Endothelial cell of umbilical vein (primary cell): ENCODE results near the gene PTPRT. TPM values are rescaled to one million over a fixed set of nuclear protein-coding genes. Genes with fewer than 3 reads are reported as not detected.

Experiments used
- BruUV-seq: library from RNA; stranded (reverse); fragments of 400-500 nt; replicated peaks from 2 replicates; lab custom pipeline; 2021; lab: Mats Ljungman, UMichigan
- CTCF ChIA-PET: fragments of 300-600, 350-600 bp; sonication (Branson Sonifier 250); formaldehyde crosslinking; loops from one replicate; lab custom pipeline; 2021; ENCODE audit warnings: antibody characterized with exemption, inconsistent platforms; lab: Charles Lee
- POLR2A ChIA-PET: fragments of 300-600, 350-600 bp; sonication (Branson Sonifier 250); formaldehyde crosslinking; loops from one replicate; lab custom pipeline; 2021; ENCODE audit warnings: antibody characterized with exemption, inconsistent platforms; lab: Charles Lee
- DNase-seq: peaks from one replicate; pipeline ENCODE4 v3.0.0-alpha.2; 2011; ENCODE audit warnings: low read depth, low spot score
- FAIRE-seq: peaks from 2 replicates; lab custom pipeline; 2011; peaks lifted over from hg19 to GRCh38; lab: Jason Lieb, UNC
- H2AFZ ChIP-seq: 2 replicates; pipeline ENCODE4 v1.6.0; 2012; ENCODE audit warnings: low read depth, low read length, control low read depth, inconsistent platforms
- H3K27ac ChIP-seq: 2 replicates; pipeline ENCODE4 v1.5.1; 2011; ENCODE audit warnings: low read depth, mild to moderate bottlenecking, control low read depth, low read length, moderate library complexity; ENCODE audit not compliant: insufficient read depth
- H3K27me3 ChIP-seq, 2 experiments: 2 replicates each; pipeline versions ENCODE4 v1.6.0 to v1.6.1; 2011; ENCODE audit warnings: low read length in 2 of 2, mixed read lengths in 1 of 2; ENCODE audit not compliant: control insufficient read depth in 2 of 2, insufficient read depth in 2 of 2
- H3K36me3 ChIP-seq, 2 experiments: 2 replicates in 1 of 2; 3 replicates in 1 of 2; pipeline ENCODE4 v1.5.1; 2011; ENCODE audit warnings: low read length in 2 of 2, mild to moderate bottlenecking in 1 of 2, moderate library complexity in 1 of 2; ENCODE audit not compliant: control insufficient read depth in 2 of 2, insufficient read depth in 2 of 2; ENCODE audit errors: extremely low read depth in 1 of 2
- H3K4me1 ChIP-seq: 3 replicates; pipeline ENCODE4 v1.5.1; 2011; ENCODE audit warnings: mild to moderate bottlenecking, low read length; ENCODE audit not compliant: control insufficient read depth, insufficient read depth; ENCODE audit errors: extremely low read depth
- H3K4me2 ChIP-seq: 2 replicates; pipeline ENCODE4 v1.6.1; 2011; ENCODE audit warnings: low read length, control low read depth, mixed read lengths; ENCODE audit not compliant: insufficient read depth
- H3K4me3 ChIP-seq, 3 experiments: fragments of 200-600 bp in 1 of 3; sonication (generic), shearing (Covaris generic) in 1 of 3; replicated peaks in 1 of 3; 2 replicates each; pipeline ENCODE4 v1.5.1; 2011 to 2016; ENCODE audit warnings: control low read depth in 3 of 3, low read length in 3 of 3, mild to moderate bottlenecking in 2 of 3, inconsistent platforms in 1 of 3, low read depth in 1 of 3, moderate library complexity in 1 of 3; ENCODE audit not compliant: insufficient read depth in 1 of 3
- H3K79me2 ChIP-seq: 2 replicates; pipeline ENCODE4 v1.6.0; 2012; ENCODE audit warnings: low read length, inconsistent platforms; ENCODE audit not compliant: control insufficient read depth, insufficient read depth
- H3K9ac ChIP-seq: replicated peaks from 2 replicates; pipeline ENCODE3; 2011; ENCODE audit warnings: low read length, control low read depth; ENCODE audit not compliant: insufficient read depth; ENCODE audit errors: extremely low read depth
- H3K9me1 ChIP-seq: replicated peaks from 3 replicates; pipeline ENCODE4 v1.6.0; 2011; ENCODE audit warnings: mild to moderate bottlenecking, low read length; ENCODE audit not compliant: control insufficient read depth, insufficient read depth; ENCODE audit errors: extremely low read depth
- H3K9me3 ChIP-seq: replicated peaks from 2 replicates; pipeline ENCODE4 v1.5.1; 2012; ENCODE audit warnings: low read length, inconsistent platforms; ENCODE audit not compliant: control insufficient read depth, insufficient read depth
- H4K20me1 ChIP-seq: replicated peaks from 2 replicates; pipeline ENCODE3; 2011; ENCODE audit warnings: mild to moderate bottlenecking, low read length; ENCODE audit not compliant: control insufficient read depth, insufficient read depth; ENCODE audit errors: extremely low read depth
- EZH2 ChIP-seq: IDR thresholded peaks from 2 replicates; pipeline ENCODE4 v1.6.1; 2012; ENCODE audit warnings: borderline replicate concordance, low read depth, mild to moderate bottlenecking, moderate library complexity, low read length, inconsistent platforms; ENCODE audit not compliant: severe bottlenecking
- FOS ChIP-seq: IDR thresholded peaks from 2 replicates; pipeline ENCODE4 v1.6.1; 2011; ENCODE audit warnings: mild to moderate bottlenecking, low read length, moderate library complexity, borderline replicate concordance; ENCODE audit not compliant: insufficient read depth
- MYC ChIP-seq: IDR thresholded peaks from one replicate; pipeline ENCODE4 v1.6.1; 2011; ENCODE audit warnings: mild to moderate bottlenecking, low read depth, low read length
- dilution Hi-C: fragments of 300-500 bp; cut with MboI; formaldehyde crosslinking; loops from one replicate; pipeline ENCODE4 v1.15.0; 2019; ENCODE audit warnings: low sequenced_read_pairs; ENCODE audit not compliant: extremely low pct_ligation_motif_present
- intact Hi-C: fragments of 100-400 bp; cut with micrococcal nuclease; formaldehyde crosslinking; loops from one replicate; pipeline ENCODE4 v1.10.0; 2022
- polyA plus RNA-seq, 4 experiments: library from polyadenylated mRNA; depleted of rRNA in 3 of 4; stranded (reverse) in 3 of 4; unstranded in 1 of 4; fragments of >200 nt; gene quantifications; 2 replicates each; pipeline versions ENCODE4 v1.2.1 to v1.2.3, GENCODE V29; 2011 to 2012; ENCODE audit warnings: missing spikeins in 1 of 4
- total RNA-seq: library from RNA; stranded (reverse); gene quantifications from 2 replicates; pipeline ENCODE4 v1.2.3, GENCODE V29; 2021
- TF ChIP-seq, protein P1 (sequence below), 2 donors: IDR thresholded peaks; 1 replicate in 1 of 2; 2 replicates in 1 of 2; pipeline ENCODE4 v1.5.1; 2011; ENCODE audit warnings: low read length in 2 of 2, mild to moderate bottlenecking in 2 of 2, moderate library complexity in 2 of 2, control low read depth in 1 of 2, inconsistent platforms in 1 of 2, low read depth in 1 of 2; ENCODE audit not compliant: insufficient read depth in 1 of 2; ENCODE audit errors: extremely low read depth in 1 of 2

Gene PTPRT
- total and polyA plus RNA-seq, 2 donors (not counting 3 experiments of a cell fraction or from before 2014, with no cell fraction given) = not detected

DNA sequence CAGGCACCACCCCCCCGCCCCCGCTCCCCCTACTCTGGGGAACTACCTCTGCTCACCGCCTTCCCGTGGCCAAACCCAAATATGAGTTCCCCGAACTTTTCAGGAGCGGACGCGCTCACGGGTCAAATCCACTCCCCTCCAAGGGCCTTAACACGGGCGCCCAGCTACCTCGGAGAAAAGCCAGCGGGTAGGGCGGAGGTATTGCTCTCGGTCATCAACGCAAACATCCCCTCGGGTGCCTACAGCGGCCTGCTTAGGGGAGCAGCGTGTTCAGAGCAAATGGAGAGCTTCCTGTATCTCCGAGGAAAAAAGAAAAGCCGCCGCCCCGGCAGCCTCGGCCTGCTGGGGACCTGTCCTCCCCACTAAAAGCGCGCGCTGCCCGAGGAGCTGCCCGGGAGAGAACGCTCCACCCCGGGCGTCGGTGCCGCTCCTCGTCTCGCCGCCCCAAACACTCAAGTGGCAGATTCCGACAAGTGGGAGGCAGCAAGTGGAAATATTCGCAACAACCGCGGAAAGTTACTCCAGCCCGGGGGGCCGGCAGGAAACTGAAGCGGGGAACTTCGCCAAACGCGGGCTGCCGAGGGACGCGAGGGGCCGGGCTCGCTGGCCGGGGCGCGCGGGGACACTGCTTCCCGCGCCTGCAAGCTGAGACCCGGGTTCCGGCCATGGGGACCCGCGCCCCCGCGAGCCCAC lies 699 bp downstream of the PTPRT start:
- no peak overlapping the region for H3K4me3 ChIP-seq
- H3K4me2 ChIP-seq = no peak overlapping the region
- H4K20me1 ChIP-seq = no peaks in the 10 kb centered on the region
- intact Hi-C loops = loop anchor here (10.0 kb wide), 1 partner anchor 216 kb away; no protein-coding TSS in a partner anchor
- BruUV-seq = no TSS peak
- no peak overlapping the region for H2AFZ ChIP-seq
- peaks cover 11 to 15% of the 10 kb centered on the region in 2 experiments for H3K27me3 ChIP-seq
- DNase-seq = no peak
- no peaks in the 10 kb centered on the region for H3K9me3 ChIP-seq
- H3K4me1 ChIP-seq = no peaks in the 10 kb centered on the region
- dilution Hi-C loops = no loop called here
- no peak overlapping the region for H3K9ac ChIP-seq
- TF ChIP-seq, protein P1, sequence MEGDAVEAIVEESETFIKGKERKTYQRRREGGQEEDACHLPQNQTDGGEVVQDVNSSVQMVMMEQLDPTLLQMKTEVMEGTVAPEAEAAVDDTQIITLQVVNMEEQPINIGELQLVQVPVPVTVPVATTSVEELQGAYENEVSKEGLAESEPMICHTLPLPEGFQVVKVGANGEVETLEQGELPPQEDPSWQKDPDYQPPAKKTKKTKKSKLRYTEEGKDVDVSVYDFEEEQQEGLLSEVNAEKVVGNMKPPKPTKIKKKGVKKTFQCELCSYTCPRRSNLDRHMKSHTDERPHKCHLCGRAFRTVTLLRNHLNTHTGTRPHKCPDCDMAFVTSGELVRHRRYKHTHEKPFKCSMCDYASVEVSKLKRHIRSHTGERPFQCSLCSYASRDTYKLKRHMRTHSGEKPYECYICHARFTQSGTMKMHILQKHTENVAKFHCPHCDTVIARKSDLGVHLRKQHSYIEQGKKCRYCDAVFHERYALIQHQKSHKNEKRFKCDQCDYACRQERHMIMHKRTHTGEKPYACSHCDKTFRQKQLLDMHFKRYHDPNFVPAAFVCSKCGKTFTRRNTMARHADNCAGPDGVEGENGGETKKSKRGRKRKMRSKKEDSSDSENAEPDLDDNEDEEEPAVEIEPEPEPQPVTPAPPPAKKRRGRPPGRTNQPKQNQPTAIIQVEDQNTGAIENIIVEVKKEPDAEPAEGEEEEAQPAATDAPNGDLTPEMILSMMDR (IDR thresholded peaks at IDR 0.05; ENCODE audit: extremely low read depth in 1 of 2, insufficient read depth in 1 of 2, low read depth in 1 of 2, low read length in 2 of 2) = no peak
- TF ChIP-seq EZH2 (peak; percentile 65), MYC (no peak), FOS (no peak)
- ChIA-PET CTCF (interaction anchor here (1.2 to 5.0 kb wide), 5 partner anchors 10 to 1455 kb away, joined by 3 to 92 read pairs (median 27); no protein-coding TSS in a partner anchor), POLR2A (no interaction called here)
- no peaks in the 10 kb centered on the region for H3K9me1 ChIP-seq
- H3K27ac ChIP-seq = no peak overlapping the region
- no peaks in the 10 kb centered on the region for H3K36me3 ChIP-seq
- no peaks in the 10 kb centered on the region for H3K79me2 ChIP-seq
- no peak for FAIRE-seq
